SU-DHL-6 (cell line): ENCODE results near the gene NBPF9.
"Not testable (repeated sequence)": the region's sequence is repeated elsewhere in the genome, so short reads cannot be mapped to it uniquely, and the experiment has no call there.

Experiments used
- H2AFZ ChIP-seq: fragments of 200-600 bp; sonication (generic); 2 replicates; pipeline ENCODE4 v1.6.1; 2014; ENCODE audit warnings: low read depth, mild to moderate bottlenecking, moderate library complexity, mixed read lengths, antibody characterized with exemption, low read length; ENCODE audit not compliant: severe bottlenecking
- H3F3A ChIP-seq: fragments of 200-600 bp; shearing (Covaris generic); 2 replicates; pipeline ENCODE4 v1.6.0; 2016; ENCODE audit warnings: antibody characterized with exemption, mild to moderate bottlenecking; ENCODE audit not compliant: insufficient read depth
- H3K27ac ChIP-seq: fragments of 200-600 bp; sonication (generic); 2 replicates; pipeline ENCODE4 v1.5.1; 2016; ENCODE audit warnings: low read depth, mild to moderate bottlenecking, low read length, moderate library complexity, mixed read lengths
- H3K27me3 ChIP-seq: fragments of 200-600 bp; sonication (generic), shearing (Covaris generic); 2 replicates; pipeline ENCODE4 v1.6.0; 2014; ENCODE audit warnings: mild to moderate bottlenecking, low read length
- H3K36me3 ChIP-seq: fragments of 200-600 bp; sonication (generic); 2 replicates; pipeline ENCODE4 v1.6.1; 2014; ENCODE audit warnings: mild to moderate bottlenecking, low read length, mixed read lengths
- H3K4me2 ChIP-seq: fragments of 300-600, 200-600 bp; shearing (Covaris generic), sonication (generic); 2 replicates; pipeline ENCODE4 v1.6.0; 2014; ENCODE audit warnings: low read length, low read depth, mild to moderate bottlenecking; ENCODE audit not compliant: poor library complexity, severe bottlenecking
- H3K4me3 ChIP-seq: fragments of 200-600 bp; sonication (generic); 2 replicates; pipeline ENCODE4 v1.5.1; 2014; ENCODE audit warnings: antibody characterized with exemption, low read length, mild to moderate bottlenecking, mixed read lengths; ENCODE audit not compliant: insufficient read depth, poor library complexity, severe bottlenecking
- H3K79me2 ChIP-seq: fragments of 200-600 bp; sonication (generic); 2 replicates; pipeline ENCODE4 v1.6.1; 2014; ENCODE audit warnings: mild to moderate bottlenecking, low read length, moderate library complexity; ENCODE audit not compliant: insufficient read depth
- H3K9ac ChIP-seq: fragments of 200-600 bp; sonication (generic); 2 replicates; pipeline ENCODE4 v1.7.0; 2014; ENCODE audit warnings: mild to moderate bottlenecking, low read length
- H3K9me2 ChIP-seq: fragments of 200-600 bp; sonication (generic); replicated peaks from 2 replicates; pipeline ENCODE4 v1.6.1; 2014; ENCODE audit warnings: low read length; ENCODE audit not compliant: insufficient read depth
- H3K9me3 ChIP-seq: fragments of 200-600 bp; sonication (generic); 2 replicates; pipeline ENCODE4 v1.6.1; 2014; ENCODE audit warnings: low read length, mixed read lengths; ENCODE audit not compliant: insufficient read depth
- H4K20me1 ChIP-seq: fragments of 200-600 bp; sonication (generic); 2 replicates; pipeline ENCODE4 v1.6.1; 2014; ENCODE audit warnings: low read depth, mild to moderate bottlenecking, antibody characterized with exemption, low read length, moderate library complexity, mixed read lengths

Gene NBPF9

DNA sequence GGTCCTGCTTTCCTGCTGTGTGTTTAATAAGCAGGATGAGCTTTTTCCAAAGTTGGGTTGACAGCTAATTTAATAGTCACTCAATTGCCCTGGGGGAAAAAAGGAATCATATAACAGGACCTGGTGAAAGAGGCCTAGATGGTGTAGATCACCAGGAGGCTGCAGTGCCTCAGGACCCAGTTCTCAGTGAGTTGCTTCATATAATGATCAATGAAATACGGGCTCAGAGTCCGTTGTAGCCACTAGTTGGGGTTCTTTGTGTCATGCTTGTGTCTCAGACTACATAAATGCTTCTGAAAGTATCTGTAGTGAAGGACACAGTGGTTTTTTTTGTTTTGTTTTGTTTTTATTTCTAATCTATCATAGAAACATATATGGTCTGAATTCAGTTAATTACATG is 94.6 kb downstream of the NBPF9 start:
- H4K20me1 ChIP-seq, H3K9ac ChIP-seq, H3K4me2 ChIP-seq, H3F3A ChIP-seq, H3K27ac ChIP-seq, H2AFZ ChIP-seq, H3K27me3 ChIP-seq, H3K79me2 ChIP-seq, H3K4me3 ChIP-seq, H3K36me3 ChIP-seq, H3K9me2 ChIP-seq, H3K9me3 ChIP-seq: not testable (repeated sequence)

- not testable (repeated sequence) for H3K27ac ChIP-seq, H2AFZ ChIP-seq, H3K27me3 ChIP-seq, H4K20me1 ChIP-seq, H3K4me2 ChIP-seq, H3K4me3 ChIP-seq, H3K9me3 ChIP-seq, H3K9me2 ChIP-seq, H3K36me3 ChIP-seq, H3K79me2 ChIP-seq, H3F3A ChIP-seq, H3K9ac ChIP-seq
These were observed 95.0 kb downstream of the NBPF9 start for GRCh38 chr1:149008326-149008725.
